Measurements from ENCODE around the gene TRIM25.
"Not testable (repeated sequence)": the region's sequence is repeated elsewhere in the genome, so short reads cannot be mapped to it uniquely, and the experiment has no call there.

Gene TRIM25

GRCh38 chr17:56913867-56914580 lies at the start of gene TRIM25:
TSS of gene TRIM25 (minus strand) at chr17:56914049. CDS start at chr17:56913988, 61 bp downstream.
- Mint-ChIP-seq H3K4me1 (peaks cover 71% of the 10 kb centered on the region), H3K36me3 (ENCODE audit: low read depth) (peaks cover 23% of the 10 kb centered on the region)
- ATAC-seq: peak; percentile 76

GRCh38 chr17:56960596-56961538 lies 47.0 kb upstream of the TRIM25 start, which contains the start of gene COIL:
TSS of gene COIL (minus strand) at chr17:56961050. CDS start at chr17:56961019, 31 bp downstream.
- ATAC-seq (peak; percentile 98), DNase-seq (peak; percentile 96)
- no peaks in the 10 kb centered on the region for H3K27me3 Mint-ChIP-seq
- peak within 1 kb of the TSS; percentile 83 for H3K4me3 Mint-ChIP-seq
- no peaks in the 10 kb centered on the region for H3K9me3 Mint-ChIP-seq
- peak within 1 kb of the TSS; percentile 87 for H3K27ac Mint-ChIP-seq
- peaks cover 24% of the 10 kb centered on the region for H3K4me1 Mint-ChIP-seq
- no peaks in the 10 kb centered on the region for H3K36me3 Mint-ChIP-seq (ENCODE audit: low read depth)

More at GRCh38 chr17:56913867-56914580, at the start of gene TRIM25:
- Mint-ChIP-seq H3K4me3 (peak within 1 kb of the TSS; percentile 97), H3K27me3 (no peaks in the 10 kb centered on the region), H3K27ac (peak within 1 kb of the TSS; percentile 97), H3K9me3 (peaks cover 18% of the 10 kb centered on the region)
- peak; percentile 88 for DNase-seq

GRCh38 chr17:56956992-56957391 lies 43.1 kb upstream of the TRIM25 start:
- H3K27ac Mint-ChIP-seq: no peak overlapping the region
- no peaks in the 10 kb centered on the region for H3K9me3 Mint-ChIP-seq
- no peaks in the 10 kb centered on the region for H3K36me3 Mint-ChIP-seq (ENCODE audit: low read depth)
- DNase-seq (no peak), ATAC-seq (no peak)
- no peak overlapping the region for H3K4me3 Mint-ChIP-seq
- peaks cover 24% of the 10 kb centered on the region for H3K4me1 Mint-ChIP-seq
- no peaks in the 10 kb centered on the region for H3K27me3 Mint-ChIP-seq

GRCh38 chr17:56949595-56949994 lies 35.7 kb upstream of the TRIM25 start:
- Mint-ChIP-seq H3K27me3 (no peaks in the 10 kb centered on the region), H3K9me3 (no peaks in the 10 kb centered on the region), H3K36me3 (ENCODE audit: low read depth) (peaks cover 31% of the 10 kb centered on the region), H3K27ac (no peak overlapping the region), H3K4me1 (no peaks in the 10 kb centered on the region), H3K4me3 (no peak overlapping the region)
- ATAC-seq (no peak), DNase-seq (no peak)

- no peaks in the 10 kb centered on the region for H3K27me3 Mint-ChIP-seq
- H3K4me3 Mint-ChIP-seq: no peak overlapping the region
- no peak overlapping the region for H3K27ac Mint-ChIP-seq
- DNase-seq (no peak), ATAC-seq (no peak)
- H3K4me1 Mint-ChIP-seq: no peaks in the 10 kb centered on the region
- H3K36me3 Mint-ChIP-seq (ENCODE audit: low read depth): peaks cover 38% of the 10 kb centered on the region
- no peaks in the 10 kb centered on the region for H3K9me3 Mint-ChIP-seq
Observed at GRCh38 chr17:56948491-56948890, 34.6 kb upstream of the TRIM25 start.

- no peaks in the 10 kb centered on the region for H3K27me3 Mint-ChIP-seq
- H3K9me3 Mint-ChIP-seq: no peaks in the 10 kb centered on the region
- ATAC-seq (no peak), DNase-seq (no peak)
- H3K36me3 Mint-ChIP-seq (ENCODE audit: low read depth): peaks cover 44% of the 10 kb centered on the region
- no peak overlapping the region for H3K4me3 Mint-ChIP-seq
- H3K4me1 Mint-ChIP-seq: no peaks in the 10 kb centered on the region
- no peak overlapping the region for H3K27ac Mint-ChIP-seq
Observed at GRCh38 chr17:56947741-56948140, 33.9 kb upstream of the TRIM25 start.

GRCh38 chr17:56945938-56946505 lies 32.2 kb upstream of the TRIM25 start:
- DNase-seq (no peak), ATAC-seq (no peak)
- H3K4me3 Mint-ChIP-seq: no peak overlapping the region
- peaks cover 51% of the 10 kb centered on the region for H3K36me3 Mint-ChIP-seq (ENCODE audit: low read depth)
- H3K27ac Mint-ChIP-seq: no peak overlapping the region
- H3K9me3 Mint-ChIP-seq: no peaks in the 10 kb centered on the region
- H3K4me1 Mint-ChIP-seq: no peaks in the 10 kb centered on the region
- no peaks in the 10 kb centered on the region for H3K27me3 Mint-ChIP-seq

GRCh38 chr17:56943505-56944125 lies 29.8 kb upstream of the TRIM25 start:
- ATAC-seq (no peak), DNase-seq (no peak)
- Mint-ChIP-seq H3K9me3 (no peaks in the 10 kb centered on the region), H3K4me1 (peaks cover 2% of the 10 kb centered on the region), H3K27ac (peak overlapping the region; percentile 35), H3K36me3 (ENCODE audit: low read depth) (peaks cover 51% of the 10 kb centered on the region), H3K4me3 (no peak overlapping the region), H3K27me3 (no peaks in the 10 kb centered on the region)

- peaks cover 22% of the 10 kb centered on the region for H3K4me1 Mint-ChIP-seq
- DNase-seq (no peak), ATAC-seq (peak; percentile 63)
- H3K9me3 Mint-ChIP-seq: no peaks in the 10 kb centered on the region
- H3K36me3 Mint-ChIP-seq (ENCODE audit: low read depth): peaks cover 58% of the 10 kb centered on the region
- H3K4me3 Mint-ChIP-seq: no peak overlapping the region
- no peak overlapping the region for H3K27ac Mint-ChIP-seq
- H3K27me3 Mint-ChIP-seq: no peaks in the 10 kb centered on the region
Observed at GRCh38 chr17:56939869-56940484, 26.1 kb upstream of the TRIM25 start.

GRCh38 chr17:56938206-56938605 lies 24.4 kb upstream of the TRIM25 start:
- H3K27me3 Mint-ChIP-seq, DNase-seq, ATAC-seq, H3K9me3 Mint-ChIP-seq, H3K4me3 Mint-ChIP-seq: not testable (repeated sequence)
- peak overlapping the region; percentile 60 for H3K27ac Mint-ChIP-seq
- peaks cover 54% of the 10 kb centered on the region for H3K36me3 Mint-ChIP-seq (ENCODE audit: low read depth)
- H3K4me1 Mint-ChIP-seq: peaks cover 28% of the 10 kb centered on the region

- no peaks in the 10 kb centered on the region for H3K27me3 Mint-ChIP-seq
Observed at GRCh38 chr17:56937687-56938086, 23.8 kb upstream of the TRIM25 start.

GRCh38 chr17:56936697-56937322 lies 23.0 kb upstream of the TRIM25 start:
- H3K27ac Mint-ChIP-seq: peak overlapping the region; percentile 68
- no peaks in the 10 kb centered on the region for H3K9me3 Mint-ChIP-seq
- DNase-seq (no peak), ATAC-seq (no peak)
- H3K4me3 Mint-ChIP-seq: no peak overlapping the region
- H3K27me3 Mint-ChIP-seq: no peaks in the 10 kb centered on the region
- H3K36me3 Mint-ChIP-seq (ENCODE audit: low read depth): peaks cover 53% of the 10 kb centered on the region
- H3K4me1 Mint-ChIP-seq: peaks cover 28% of the 10 kb centered on the region

More at GRCh38 chr17:56937687-56938086, 23.8 kb upstream of the TRIM25 start:
- Mint-ChIP-seq H3K4me1 (peaks cover 28% of the 10 kb centered on the region), H3K4me3 (no peak overlapping the region), H3K27ac (peak overlapping the region; percentile 60), H3K9me3 (no peaks in the 10 kb centered on the region), H3K36me3 (ENCODE audit: low read depth) (peaks cover 51% of the 10 kb centered on the region)
- DNase-seq (no peak), ATAC-seq (peak; percentile 43)

- Mint-ChIP-seq H3K36me3 (ENCODE audit: low read depth) (peaks cover 56% of the 10 kb centered on the region), H3K27ac (no peak overlapping the region), H3K27me3 (no peaks in the 10 kb centered on the region), H3K4me3 (no peak overlapping the region), H3K9me3 (peaks cover 9% of the 10 kb centered on the region), H3K4me1 (peaks cover 28% of the 10 kb centered on the region)
- DNase-seq (no peak), ATAC-seq (no peak)
Observed at GRCh38 chr17:56935461-56935860, 21.6 kb upstream of the TRIM25 start.
